Upper lobe of right lung (tissue), 1 donor: ENCODE measurements around the gene CLEC4D. TPM values are rescaled to one million over a fixed set of nuclear protein-coding genes. Genes with fewer than 3 reads are reported as not detected.
A peak's percentile ranks its signal among the peaks of the same experiment; 100 is the strongest.
"Not testable (repeated sequence)": the region's sequence is repeated elsewhere in the genome, so short reads cannot be mapped to it uniquely, and the experiment has no call there.

Source experiments
- ATAC-seq: fragments of 200-7000 bp; cut with Tn5 transposase; one replicate; pipeline ENCODE4 v1.9.1; 2020; ENCODE audit warnings: mild to moderate bottlenecking, moderate library complexity
- DNase-seq: peaks from one replicate; pipeline ENCODE4 v3.0.0-alpha.2; 2020
- H3K27ac ChIP-seq: fragments of 200-600 bp; one replicate; pipeline ENCODE4 v1.8.0; 2022
- H3K27me3 ChIP-seq: fragments of 200-600 bp; one replicate; pipeline ENCODE4 v1.8.0; 2022; ENCODE audit warnings: mild to moderate bottlenecking
- H3K36me3 ChIP-seq: fragments of 200-600 bp; one replicate; pipeline ENCODE4 v1.8.0; 2022
- H3K4me1 ChIP-seq: fragments of 200-600 bp; one replicate; pipeline ENCODE4 v1.8.0; 2022
- H3K4me3 ChIP-seq: fragments of 200-600 bp; one replicate; pipeline ENCODE4 v1.8.0; 2022; ENCODE audit warnings: mild to moderate bottlenecking
- H3K9me3 ChIP-seq: fragments of 200-600 bp; one replicate; pipeline ENCODE4 v1.8.0; 2022
- CTCF ChIP-seq: fragments of 200-600 bp; IDR thresholded peaks from one replicate; pipeline ENCODE4 v1.8.0; 2022; ENCODE audit warnings: antibody characterized with exemption
- intact Hi-C: fragments of 100-400 bp; cut with DNase I; formaldehyde crosslinking; loops from one replicate; pipeline ENCODE4 v1.11.0; 2022
- total RNA-seq: library from RNA; stranded (reverse); fragmentation: NEBNext Ultra II Directional; extraction: Animal tissue kit (Norgen Biotek cat#: 25700); gene quantifications from one replicate; pipeline ENCODE4 v1.2.1, GENCODE V29; 2021
- donor health status: DM: no; HTN: yes; CAD: no; lungs with severe emphysema.

Gene CLEC4D
- total RNA-seq, 1 donor from 2014 or later, result 1.1 TPM

GRCh38 chr12:8508910-8509841 lies 4.1 kb upstream of the CLEC4D start:
- peak; percentile 40 for DNase-seq
- H3K4me3 ChIP-seq, result no peak overlapping the region
- H3K9me3 ChIP-seq, result no peaks in the 10 kb centered on the region
- ATAC-seq, result no peak
- H3K27me3 ChIP-seq, result no peaks in the 10 kb centered on the region
- no peak for TF ChIP-seq CTCF
- no peak overlapping the region for H3K27ac ChIP-seq
- intact Hi-C loops, result no loop called here
- no peaks in the 10 kb centered on the region for H3K36me3 ChIP-seq
- H3K4me1 ChIP-seq, result no peaks in the 10 kb centered on the region

GRCh38 chr12:8517971-8518370 lies 4.7 kb downstream of the CLEC4D start:
- Histone ChIP-seq H3K4me1 (no peaks in the 10 kb centered on the region), H3K27ac (no peak overlapping the region), H3K27me3 (no peaks in the 10 kb centered on the region), H3K36me3 (no peaks in the 10 kb centered on the region), H3K4me3 (no peak overlapping the region), H3K9me3 (no peaks in the 10 kb centered on the region)
- intact Hi-C loops, result no loop called here
- no peak for ATAC-seq
- no peak for TF ChIP-seq CTCF
- DNase-seq, result no peak

- intact Hi-C loops, result no loop called here
- no peaks in the 10 kb centered on the region for H3K9me3 ChIP-seq
- no peak for TF ChIP-seq CTCF
- no peak overlapping the region for H3K27ac ChIP-seq
- H3K27me3 ChIP-seq, result no peaks in the 10 kb centered on the region
- peak; percentile 56 for ATAC-seq
- no peaks in the 10 kb centered on the region for H3K4me1 ChIP-seq
- no peak overlapping the region for H3K4me3 ChIP-seq
- H3K36me3 ChIP-seq, result no peaks in the 10 kb centered on the region
- DNase-seq, result no peak
These were observed 5.9 kb downstream of the CLEC4D start for GRCh38 chr12:8519171-8519570.

GRCh38 chr12:8527250-8528130 lies 14.2 kb downstream of the CLEC4D start:
- no peak for TF ChIP-seq CTCF
- intact Hi-C loops, result no loop called here
- no peak for DNase-seq
- no peaks in the 10 kb centered on the region for H3K4me1 ChIP-seq
- no peaks in the 10 kb centered on the region for H3K36me3 ChIP-seq
- no peaks in the 10 kb centered on the region for H3K9me3 ChIP-seq
- ATAC-seq, result no peak
- H3K4me3 ChIP-seq, result no peak overlapping the region
- no peak overlapping the region for H3K27ac ChIP-seq
- H3K27me3 ChIP-seq, result no peaks in the 10 kb centered on the region

- no peak for ATAC-seq
- Histone ChIP-seq H3K36me3 (no peaks in the 10 kb centered on the region), H3K27me3 (no peaks in the 10 kb centered on the region), H3K4me1 (no peaks in the 10 kb centered on the region), H3K27ac (no peak overlapping the region), H3K9me3 (no peaks in the 10 kb centered on the region), H3K4me3 (no peak overlapping the region)
- DNase-seq, result no peak
- intact Hi-C loops, result no loop called here
- no peak for TF ChIP-seq CTCF
These were observed 18.7 kb downstream of the CLEC4D start for GRCh38 chr12:8532045-8532444.

GRCh38 chr12:8537820-8538219 lies 24.5 kb downstream of the CLEC4D start:
- intact Hi-C loops, H3K4me1 ChIP-seq, H3K27me3 ChIP-seq, ATAC-seq, DNase-seq, H3K4me3 ChIP-seq, H3K9me3 ChIP-seq, H3K36me3 ChIP-seq, H3K27ac ChIP-seq: not testable (repeated sequence)

- H3K36me3 ChIP-seq, H3K27me3 ChIP-seq, H3K9me3 ChIP-seq, DNase-seq, H3K4me1 ChIP-seq: not testable (repeated sequence)
- intact Hi-C loops, result loop anchor here (10.0 kb wide), 1 partner anchor 64 kb away; no protein-coding TSS in a partner anchor
- ATAC-seq, result peak; percentile 90
- Histone ChIP-seq H3K4me3 (peak within 1 kb of the TSS; percentile 4), H3K27ac (peak within 1 kb of the TSS; percentile 11)
These were observed 27.5 kb downstream of the CLEC4D start, which contains the start of gene CLEC4E for GRCh38 chr12:8540831-8541230. TSS of gene CLEC4E (minus strand) at chr12:8540905. CDS start at chr12:8540797, 108 bp downstream.
